ENCODE measurements around the gene KIAA1549.
A peak's percentile ranks its signal among the peaks of the same experiment; 100 is the strongest.
"Not testable (repeated sequence)": the region's sequence is repeated elsewhere in the genome, so short reads cannot be mapped to it uniquely, and the experiment has no call there.

Gene KIAA1549

GRCh38 chr7:138981332-138982203 is at the start of gene KIAA1549:
Gene KIAA1549 (minus strand): TSS chr7:138981389. CDS start chr7:138981269, 120 bp downstream.
- DNase-seq (ENCODE audit: low read depth in 3 of 3), result peak; percentile 20 to 45 (median 31)

- DNase-seq (ENCODE audit: low read depth in 3 of 3), result no peak
These were observed 48.2 kb upstream of the KIAA1549 start for GRCh38 chr7:139029353-139029752.

- DNase-seq (ENCODE audit: low read depth in 3 of 3), result no peak
These were observed 45.4 kb upstream of the KIAA1549 start for GRCh38 chr7:139026551-139026950.

- DNase-seq (ENCODE audit: low read depth in 3 of 3), result not testable (repeated sequence)
These were observed 44.7 kb upstream of the KIAA1549 start for GRCh38 chr7:139025861-139026260.

GRCh38 chr7:139023076-139023475 is 41.9 kb upstream of the KIAA1549 start:
- no peak for DNase-seq (ENCODE audit: low read depth in 3 of 3)

- no peak for DNase-seq (ENCODE audit: low read depth in 3 of 3)
These were observed 41.1 kb upstream of the KIAA1549 start for GRCh38 chr7:139022286-139022685.

GRCh38 chr7:139018910-139019309 is 37.7 kb upstream of the KIAA1549 start:
- no peak for DNase-seq (ENCODE audit: low read depth in 3 of 3)

- DNase-seq (ENCODE audit: low read depth in 3 of 3), result peak; percentile 23 to 53 (median 39)
These were observed 35.8 kb upstream of the KIAA1549 start for GRCh38 chr7:139016931-139017511.

- DNase-seq (ENCODE audit: low read depth in 3 of 3), result no peak
These were observed 30.2 kb upstream of the KIAA1549 start for GRCh38 chr7:139011373-139011772.

- no peak for DNase-seq (ENCODE audit: low read depth in 3 of 3)
These were observed 23.3 kb upstream of the KIAA1549 start for GRCh38 chr7:139004321-139005090.

- no peak for DNase-seq (ENCODE audit: low read depth in 3 of 3)
These were observed 18.2 kb upstream of the KIAA1549 start for GRCh38 chr7:138999414-138999813.

- DNase-seq (ENCODE audit: low read depth in 3 of 3), result no peak
These were observed 10.9 kb upstream of the KIAA1549 start for GRCh38 chr7:138992052-138992531.

- DNase-seq (ENCODE audit: low read depth in 3 of 3), result no peak
These were observed 6.5 kb upstream of the KIAA1549 start for GRCh38 chr7:138987686-138988085.

- DNase-seq (ENCODE audit: low read depth in 3 of 3), result no peak
These were observed 1.0 kb upstream of the KIAA1549 start for GRCh38 chr7:138982204-138982623.

GRCh38 chr7:138980563-138981291 is 462 bp downstream of the KIAA1549 start:
- DNase-seq (ENCODE audit: low read depth in 3 of 3), result peak in 1 of 3 donors; percentile 4

- no peak for DNase-seq (ENCODE audit: low read depth in 3 of 3)
These were observed 1.1 kb downstream of the KIAA1549 start for GRCh38 chr7:138979988-138980562.

GRCh38 chr7:138979226-138979979 is 1.8 kb downstream of the KIAA1549 start:
- no peak for DNase-seq (ENCODE audit: low read depth in 3 of 3)

- DNase-seq (ENCODE audit: low read depth in 3 of 3), result no peak
These were observed 2.5 kb downstream of the KIAA1549 start for GRCh38 chr7:138978541-138979184.

- DNase-seq (ENCODE audit: low read depth in 3 of 3), result not testable (repeated sequence)
These were observed 5.0 kb downstream of the KIAA1549 start for GRCh38 chr7:138976161-138976560.
